Heart right ventricle (tissue), 16 donors: ENCODE results near the gene GJB2. TPM values are rescaled to one million over a fixed set of nuclear protein-coding genes. Genes with fewer than 3 reads are reported as not detected.

ENCODE experiments used
- ATAC-seq, 8 donors: fragments of 200-7000 bp; cut with Tn5 transposase; one replicate each; pipeline ENCODE4 v1.9.1; 2020; ENCODE audit warnings: mild to moderate bottlenecking in 8 of 8, moderate library complexity in 8 of 8, moderate number of reproducible peaks in 1 of 8
- DNase-seq, 2 donors: peaks; one replicate each; pipeline ENCODE4 v3.0.0-alpha.2; 2020
- H3K27ac ChIP-seq, 10 donors: fragments of 200-600 bp; sonication (generic) in 2 of 10; one replicate each; pipeline versions ENCODE4 v1.5.0 to v1.8.0; 2020 to 2022; ENCODE audit warnings: mild to moderate bottlenecking in 3 of 10
- H3K27me3 ChIP-seq, 7 donors: fragments of 200-600 bp; one replicate each; pipeline ENCODE4 v1.8.0; 2021 to 2022; ENCODE audit warnings: mild to moderate bottlenecking in 2 of 7
- H3K36me3 ChIP-seq, 9 donors: fragments of 200-600 bp; sonication (generic) in 1 of 9; one replicate each; pipeline versions ENCODE4 v1.5.0 to v1.8.0; 2020 to 2022; ENCODE audit warnings: mild to moderate bottlenecking in 2 of 9
- H3K4me1 ChIP-seq, 9 donors: fragments of 200-600 bp; sonication (generic) in 1 of 9; one replicate each; pipeline versions ENCODE4 v1.5.0 to v1.8.0; 2020 to 2022; ENCODE audit warnings: mild to moderate bottlenecking in 4 of 9
- H3K4me3 ChIP-seq, 10 donors: fragments of 200-600 bp; sonication (generic) in 2 of 10; one replicate each; pipeline versions ENCODE4 v1.5.0 to v1.8.0; 2020 to 2022; ENCODE audit warnings: mild to moderate bottlenecking in 7 of 10, moderate library complexity in 2 of 10
- H3K9me3 ChIP-seq, 11 donors: fragments of 200-600 bp in 10 of 11; sonication (generic) in 2 of 11; one replicate each; pipeline versions ENCODE4 v1.5.0 to v1.8.0; 2013 to 2022; ENCODE audit warnings: mild to moderate bottlenecking in 2 of 11, control low read depth in 1 of 11, moderate library complexity in 1 of 11
- WGBS, 2 donors: extraction: QIAGEN DNeasy Blood & Tissue Kit; methylation state at CpG; one replicate each; pipeline ENCODE4 v1.1.7; 2013; ENCODE audit warnings: inconsistent platforms in 1 of 2; 5-methylcytosine and 5-hydroxymethylcytosine counted together
- intact Hi-C, 10 donors: fragments of 100-400 bp; cut with DNase I; formaldehyde crosslinking; loops; one replicate each; pipeline versions ENCODE4 v1.11.1 to v1.14.2; 2022
- polyA plus RNA-seq, 2 donors: library from polyadenylated mRNA; stranded (reverse); fragments of 200-250 nt; gene quantifications; one replicate each; pipeline ENCODE4 v1.2.3, GENCODE V29; 2013
- total RNA-seq, 10 donors: library from RNA; stranded (reverse); fragmentation: NEBNext Ultra II Directional in 3 of 10; extraction: Animal tissue kit (Norgen Biotek cat#: 25700) in 3 of 10; gene quantifications; one replicate each; pipeline versions ENCODE4 v1.2.1 to v1.2.4, GENCODE V29; 2021 to 2023
- TF ChIP-seq, protein P1 (sequence below), 9 donors: fragments of 200-600 bp; sonication (generic) in 2 of 9; IDR thresholded peaks; one replicate each; pipeline versions ENCODE4 v1.5.0 to v1.8.0; 2021 to 2022; ENCODE audit warnings: antibody characterized with exemption in 9 of 9, mild to moderate bottlenecking in 5 of 9, moderate library complexity in 1 of 9
- donor health status: Arrhythmogenic right ventricular cardiomyopathy.
- donor health status: ischemic (EF 13 %, LVEDD 7.1; RV severe dilation, severe dysfunction).
- donor health status: healthy with polysubstance abuse.
- donor health status: DM: no; HTN: yes; CAD: no.
- donor health status: DM: no; HTN: no; CAD: no.
- donor health status: ischemic (EF 25% LVEDD 6.9; RV normal size, moderate dysfunction).
- donor health status: ischemic (EF 25% LVEDD 5.7; RV mildly dilated, moderate dysfunction).
- donor health status: healthy.
- donor health status: DM: yes; HTN: yes; CAD: no.
- donor health status: Ischemic cardiomyopathy.
- donor health status: ischemic (EF 35%, LVEDD 5.7; RV mildly dilated, moderate dysfunction).
- donor health status: nonischemic (EF 11% LVEDD 7.7; RV severe dilation, severe dysfunction).
- donor health status: DM: yes; HTN: yes; CAD: no.
- donor health status: PGD.
- donor health status: ischemic (EF 29% LVEDD 5.4; RV normal size, mild dysfunction).
- donor health status: nonischemic (EF 23%, LVEDD 6.1; RV moderate dilation, normal function).

GJB2 gene
- total and polyA plus RNA-seq, 12 donors: 0.09 to 0.90 (median 0.28) TPM; not detected in 1

DNA sequence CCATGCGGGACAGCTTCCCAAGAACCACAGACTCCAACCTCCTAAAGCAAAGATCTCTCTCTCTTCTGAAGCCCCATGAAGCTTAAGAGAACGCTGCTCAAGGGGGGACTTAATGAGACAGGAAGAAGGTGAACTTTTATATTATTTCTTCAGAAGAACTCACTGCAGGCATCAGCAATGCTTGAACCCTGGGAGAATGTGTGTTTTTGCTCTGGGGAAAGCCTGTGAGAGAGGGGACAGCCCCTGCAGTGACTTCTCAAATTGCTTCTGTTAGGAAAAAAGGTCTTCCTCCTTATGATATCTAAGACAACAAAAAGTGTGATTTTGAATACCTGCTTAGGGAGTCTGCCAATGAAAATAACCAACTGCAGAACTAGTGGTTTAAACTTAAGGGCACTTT, 54.9 kb downstream of the GJB2 start:
- intact Hi-C loops: loop anchor here in 2 of 10 donors (1.0 to 2.0 kb wide), 2 partner anchors 10 to 23 kb away; no protein-coding TSS in a partner anchor
- WGBS, 2 donors: 54 to 73% methylated on average over 2 of the region's 2 CpGs
- Histone ChIP-seq H3K4me3 (no peak overlapping the region), H3K36me3 (no peaks in the 10 kb centered on the region), H3K4me1 (peaks cover 4 to 48% (median 27%) of the 10 kb centered on the region in 9 donors), H3K9me3 (no peaks in the 10 kb centered on the region), H3K27me3 (peaks cover 0 to 76% (median 49%) of the 10 kb centered on the region in 7 donors), H3K27ac (peak overlapping the region in 2 of 10 donors; percentile 77 to 86)
- DNase-seq (no peak), ATAC-seq (no peak)
- TF ChIP-seq, protein P1, sequence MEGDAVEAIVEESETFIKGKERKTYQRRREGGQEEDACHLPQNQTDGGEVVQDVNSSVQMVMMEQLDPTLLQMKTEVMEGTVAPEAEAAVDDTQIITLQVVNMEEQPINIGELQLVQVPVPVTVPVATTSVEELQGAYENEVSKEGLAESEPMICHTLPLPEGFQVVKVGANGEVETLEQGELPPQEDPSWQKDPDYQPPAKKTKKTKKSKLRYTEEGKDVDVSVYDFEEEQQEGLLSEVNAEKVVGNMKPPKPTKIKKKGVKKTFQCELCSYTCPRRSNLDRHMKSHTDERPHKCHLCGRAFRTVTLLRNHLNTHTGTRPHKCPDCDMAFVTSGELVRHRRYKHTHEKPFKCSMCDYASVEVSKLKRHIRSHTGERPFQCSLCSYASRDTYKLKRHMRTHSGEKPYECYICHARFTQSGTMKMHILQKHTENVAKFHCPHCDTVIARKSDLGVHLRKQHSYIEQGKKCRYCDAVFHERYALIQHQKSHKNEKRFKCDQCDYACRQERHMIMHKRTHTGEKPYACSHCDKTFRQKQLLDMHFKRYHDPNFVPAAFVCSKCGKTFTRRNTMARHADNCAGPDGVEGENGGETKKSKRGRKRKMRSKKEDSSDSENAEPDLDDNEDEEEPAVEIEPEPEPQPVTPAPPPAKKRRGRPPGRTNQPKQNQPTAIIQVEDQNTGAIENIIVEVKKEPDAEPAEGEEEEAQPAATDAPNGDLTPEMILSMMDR (IDR thresholded peaks at IDR 0.05): no peak

Other genes starting within 250 kb of the GJB2 start
- gene ZMYM2, start 234.2 kb downstream of the GJB2 start, total RNA-seq: 10 to 100 TPM; 37.0 to 68.5 (median 51.5) TPM
- gene ZMYM2, start 234.2 kb downstream of the GJB2 start, polyA plus RNA-seq: 10 to 100 TPM in 1 of 2 donors, 1 to 10 TPM in 1; 9.2 to 22.5 TPM
- gene GJA3, start 31.9 kb downstream of the GJB2 start, total RNA-seq: 10 to 100 TPM; 14.2 to 30.1 (median 19.4) TPM
- gene GJA3, start 31.9 kb downstream of the GJB2 start, polyA plus RNA-seq: 1 to 10 TPM; 4.0 to 4.3 TPM
- under 1 TPM in 1 of 10 donors, not detected in 9; 0.61 TPM for gene GJB6, start 39.4 kb upstream of the GJB2 start, total RNA-seq
- under 1 TPM in 1 of 2 donors, not detected in 1; 0.06 TPM for gene GJB6, start 39.4 kb upstream of the GJB2 start, polyA plus RNA-seq